Glutamatergic neuron (in vitro differentiated cells): ENCODE data around the gene PANK4. TPM values are rescaled to one million over a fixed set of nuclear protein-coding genes. Genes with fewer than 3 reads are reported as not detected.

ENCODE experiments used
- DNase-seq: peaks from one replicate; pipeline ENCODE4 v3.0.0; 2022
- H3K27ac Mint-ChIP-seq: one replicate; pipeline ENCODE4 v1.8.0; 2020; ENCODE audit warnings: mild to moderate bottlenecking, mixed read lengths, inconsistent platforms; ENCODE audit not compliant: unreplicated experiment
- H3K27me3 Mint-ChIP-seq: one replicate; pipeline ENCODE4 v1.8.0; 2020; ENCODE audit warnings: mild to moderate bottlenecking, moderate library complexity, mixed read lengths, inconsistent platforms; ENCODE audit not compliant: unreplicated experiment
- H3K36me3 Mint-ChIP-seq: one replicate; pipeline ENCODE4 v1.8.0; 2020; ENCODE audit warnings: mild to moderate bottlenecking, mixed read lengths, inconsistent platforms; ENCODE audit not compliant: unreplicated experiment
- H3K4me1 Mint-ChIP-seq: one replicate; pipeline ENCODE4 v1.8.0; 2020; ENCODE audit warnings: mild to moderate bottlenecking, low read depth, mixed read lengths, inconsistent platforms; ENCODE audit not compliant: unreplicated experiment
- H3K4me3 Mint-ChIP-seq: one replicate; pipeline ENCODE4 v1.8.0; 2020; ENCODE audit warnings: mild to moderate bottlenecking, mixed read lengths, inconsistent platforms; ENCODE audit not compliant: unreplicated experiment
- H3K9me3 Mint-ChIP-seq: one replicate; pipeline ENCODE4 v1.8.0; 2020; ENCODE audit warnings: mild to moderate bottlenecking, moderate library complexity, mixed read lengths, inconsistent platforms; ENCODE audit not compliant: unreplicated experiment
- total RNA-seq: library from RNA; stranded (reverse); fragmentation: NEBNext Ultra II Directional; extraction: Animal tissue kit (Norgen Biotek cat#: 25700); gene quantifications from one replicate; pipeline ENCODE4 v1.2.1, GENCODE V29; 2021; ENCODE audit not compliant: unreplicated experiment
- TF ChIP-seq, protein P1 (sequence below): fragments of 200-600 bp; sonication (generic); IDR thresholded peaks from one replicate; pipeline ENCODE4 v1.5.0; 2021; ENCODE audit not compliant: partially characterized antibody, unreplicated experiment

The PANK4 gene
- total RNA-seq, 1 donor from 2014 or later = 58.5 TPM

DNA sequence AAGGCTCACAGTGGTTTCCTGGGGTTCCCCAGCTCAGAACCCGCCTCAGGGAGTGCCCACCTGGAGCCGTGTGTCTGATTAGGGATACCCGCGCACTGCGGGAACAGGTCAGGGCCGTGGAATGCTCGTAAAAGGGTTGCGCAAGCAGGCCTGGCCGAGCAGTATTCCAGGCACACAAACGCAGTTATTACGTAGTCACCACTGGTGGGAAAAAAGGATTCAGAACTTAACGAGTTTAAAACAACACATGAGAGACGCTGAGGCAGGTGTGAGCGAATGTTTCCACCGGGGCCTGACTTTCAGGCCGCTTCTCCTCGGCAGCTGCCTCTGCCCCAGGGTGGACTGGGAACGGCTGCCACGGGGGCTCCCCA is 32.1 kb downstream of the PANK4 start:
- no peaks in the 10 kb centered on the region for H3K36me3 Mint-ChIP-seq

DNA sequence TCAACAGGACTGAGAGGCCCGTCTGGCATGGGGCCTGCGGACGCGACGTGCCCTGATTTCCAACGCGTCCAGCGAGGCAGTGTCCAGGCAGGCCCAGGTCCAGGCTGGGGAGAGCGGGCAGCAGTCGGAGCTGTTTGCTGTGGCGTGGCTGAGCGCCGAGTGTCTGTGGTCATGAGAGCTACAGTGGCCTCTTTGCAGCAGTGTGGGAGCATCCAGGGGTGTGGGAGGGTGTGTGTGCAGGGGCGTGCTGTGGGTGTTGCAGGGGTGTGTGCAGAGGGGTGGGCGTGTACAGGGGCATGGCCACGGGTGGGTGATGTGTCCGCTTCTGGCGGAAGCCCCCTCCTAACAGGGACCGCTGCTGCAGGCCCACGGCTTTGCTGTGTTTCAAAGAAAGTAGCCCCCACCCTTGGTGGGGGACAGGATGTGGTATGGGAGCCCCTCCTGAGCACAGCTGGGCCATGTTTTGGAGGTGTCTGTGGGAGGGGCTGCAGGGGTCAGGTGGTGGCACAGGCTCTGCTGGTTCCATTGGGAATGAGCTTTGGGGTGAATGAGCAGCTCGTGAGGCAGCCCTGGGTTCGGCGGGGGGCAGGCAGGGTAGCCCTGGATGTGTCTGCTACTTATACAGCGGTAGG is 32.6 kb downstream of the PANK4 start:
- Mint-ChIP-seq H3K4me1 (peaks cover 5% of the 10 kb centered on the region), H3K9me3 (peaks cover 3% of the 10 kb centered on the region), H3K27ac (no peak overlapping the region), H3K27me3 (peaks cover 10% of the 10 kb centered on the region), H3K36me3 (peaks cover 3% of the 10 kb centered on the region), H3K4me3 (no peak overlapping the region)
- TF ChIP-seq, protein P1, sequence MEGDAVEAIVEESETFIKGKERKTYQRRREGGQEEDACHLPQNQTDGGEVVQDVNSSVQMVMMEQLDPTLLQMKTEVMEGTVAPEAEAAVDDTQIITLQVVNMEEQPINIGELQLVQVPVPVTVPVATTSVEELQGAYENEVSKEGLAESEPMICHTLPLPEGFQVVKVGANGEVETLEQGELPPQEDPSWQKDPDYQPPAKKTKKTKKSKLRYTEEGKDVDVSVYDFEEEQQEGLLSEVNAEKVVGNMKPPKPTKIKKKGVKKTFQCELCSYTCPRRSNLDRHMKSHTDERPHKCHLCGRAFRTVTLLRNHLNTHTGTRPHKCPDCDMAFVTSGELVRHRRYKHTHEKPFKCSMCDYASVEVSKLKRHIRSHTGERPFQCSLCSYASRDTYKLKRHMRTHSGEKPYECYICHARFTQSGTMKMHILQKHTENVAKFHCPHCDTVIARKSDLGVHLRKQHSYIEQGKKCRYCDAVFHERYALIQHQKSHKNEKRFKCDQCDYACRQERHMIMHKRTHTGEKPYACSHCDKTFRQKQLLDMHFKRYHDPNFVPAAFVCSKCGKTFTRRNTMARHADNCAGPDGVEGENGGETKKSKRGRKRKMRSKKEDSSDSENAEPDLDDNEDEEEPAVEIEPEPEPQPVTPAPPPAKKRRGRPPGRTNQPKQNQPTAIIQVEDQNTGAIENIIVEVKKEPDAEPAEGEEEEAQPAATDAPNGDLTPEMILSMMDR = no peak
- no peak for DNase-seq

More for the DNA sequence above, 32.1 kb downstream of the PANK4 start:
- peaks cover 5% of the 10 kb centered on the region for H3K4me1 Mint-ChIP-seq
- peaks cover 2% of the 10 kb centered on the region for H3K9me3 Mint-ChIP-seq
- TF ChIP-seq, protein P1 = no peak
- peaks cover 10% of the 10 kb centered on the region for H3K27me3 Mint-ChIP-seq
- DNase-seq = no peak
- no peak overlapping the region for H3K27ac Mint-ChIP-seq
- H3K4me3 Mint-ChIP-seq = no peak overlapping the region

DNA sequence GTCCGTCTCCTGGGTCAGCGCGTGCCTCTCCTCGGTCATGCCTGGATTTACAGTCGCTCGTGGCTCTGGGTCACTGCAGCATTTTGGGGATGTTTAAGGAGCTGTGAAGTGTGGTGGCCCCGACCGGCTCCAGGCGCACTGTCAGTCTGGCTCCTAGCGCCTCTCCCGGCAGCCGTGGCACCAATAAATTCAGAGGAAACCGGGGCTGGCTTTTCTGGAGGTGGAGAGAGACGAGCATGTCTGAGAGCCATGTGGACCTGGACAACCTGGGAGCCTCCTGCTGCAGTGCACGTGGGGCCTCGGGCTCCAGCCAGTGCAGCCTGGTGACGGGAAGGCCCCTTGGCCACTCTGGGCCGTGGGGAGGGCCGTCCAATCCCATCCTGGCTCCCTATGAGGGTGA is 33.2 kb downstream of the PANK4 start:
- Mint-ChIP-seq H3K27ac (no peak overlapping the region), H3K4me1 (peaks cover 5% of the 10 kb centered on the region), H3K36me3 (peaks cover 8% of the 10 kb centered on the region), H3K27me3 (peaks cover 10% of the 10 kb centered on the region), H3K4me3 (no peak overlapping the region), H3K9me3 (peaks cover 4% of the 10 kb centered on the region)
- TF ChIP-seq, protein P1 = no peak
- DNase-seq = no peak

DNA sequence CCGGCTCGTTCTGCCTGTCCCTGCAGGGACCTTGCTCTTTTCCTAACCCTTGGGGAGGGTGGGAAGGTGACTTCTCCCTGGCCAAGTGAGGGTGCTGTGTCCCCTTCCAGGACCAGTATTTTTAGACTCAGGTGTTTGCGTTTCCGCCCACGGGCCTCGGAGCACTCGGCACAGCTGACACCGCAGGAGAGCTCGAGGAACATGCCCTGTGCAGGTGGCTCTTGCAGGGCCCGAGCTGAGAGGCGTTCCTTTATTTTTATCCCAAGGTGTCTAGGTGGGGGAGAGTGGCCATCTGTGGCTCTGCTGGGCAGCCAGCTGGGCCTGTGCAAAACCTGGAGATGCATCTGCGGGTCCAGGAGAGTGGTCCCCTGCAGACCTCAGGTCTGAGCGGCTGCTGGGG is 34.3 kb downstream of the PANK4 start:
- H3K9me3 Mint-ChIP-seq = peaks cover 4% of the 10 kb centered on the region
- TF ChIP-seq, protein P1 = no peak
- H3K27ac Mint-ChIP-seq = no peak overlapping the region
- no peak for DNase-seq
- peak overlapping the region; percentile 42 for H3K4me3 Mint-ChIP-seq
- peaks cover 5% of the 10 kb centered on the region for H3K4me1 Mint-ChIP-seq
- peaks cover 18% of the 10 kb centered on the region for H3K36me3 Mint-ChIP-seq
- peaks cover 10% of the 10 kb centered on the region for H3K27me3 Mint-ChIP-seq

DNA sequence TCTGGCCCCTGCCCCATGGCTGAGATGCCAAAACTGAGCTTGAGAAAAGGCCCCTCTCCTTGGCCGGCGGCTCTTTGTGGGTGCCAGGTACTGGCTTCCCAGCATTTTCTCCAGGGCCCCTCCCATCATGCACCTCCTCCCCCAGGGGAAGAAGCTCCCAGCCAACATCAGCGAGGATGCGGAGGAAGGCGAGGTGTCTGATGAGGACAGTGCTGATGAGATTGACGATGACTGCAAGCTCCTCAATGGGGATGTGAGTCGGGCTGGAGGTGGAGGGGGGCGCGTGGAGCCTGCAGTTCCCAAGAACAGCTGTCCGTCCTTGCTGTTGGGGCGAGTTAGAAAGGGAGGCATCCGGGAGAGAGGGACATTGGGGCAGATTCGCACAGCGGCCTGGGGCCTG is 36.8 kb downstream of the PANK4 start:
- Mint-ChIP-seq H3K4me1 (peaks cover 5% of the 10 kb centered on the region), H3K27ac (no peak overlapping the region), H3K27me3 (peaks cover 6% of the 10 kb centered on the region), H3K36me3 (peaks cover 18% of the 10 kb centered on the region), H3K9me3 (peaks cover 4% of the 10 kb centered on the region), H3K4me3 (no peak overlapping the region)
- TF ChIP-seq, protein P1 = no peak
- DNase-seq = no peak
